Forelimb muscle (tissue), 1 donor: ENCODE data around the gene EIF4EBP3. TPM values are rescaled to one million over a fixed set of nuclear protein-coding genes. Genes with fewer than 3 reads are reported as not detected.

ENCODE experiments used
- DNase-seq: peaks from one replicate; pipeline ENCODE4 v3.0.0-alpha.2; 2013; ENCODE audit warnings: low read depth
- polyA plus RNA-seq: library from polyadenylated mRNA; unstranded; fragments of 120-200 nt; gene quantifications from one replicate; pipeline ENCODE4 v1.2.1, GENCODE V29; 2013; ENCODE audit not compliant: insufficient read length

The EIF4EBP3 gene
- polyA plus RNA-seq, 1 donor = 8.8 TPM

- DNase-seq = peak; percentile 40
Measured at GRCh38 chr5:140557136-140557805, 9.8 kb downstream of the EIF4EBP3 start, which contains the start of gene SRA1. TSS of gene SRA1 (minus strand) at chr5:140557473. CDS start at chr5:140557452, 21 bp downstream.

GRCh38 chr5:140557965-140558364 lies 10.5 kb downstream of the EIF4EBP3 start:
- DNase-seq = no peak

GRCh38 chr5:140558542-140558941 lies 11.1 kb downstream of the EIF4EBP3 start:
- DNase-seq = no peak

GRCh38 chr5:140560227-140560626 lies 12.8 kb downstream of the EIF4EBP3 start:
- no peak for DNase-seq

GRCh38 chr5:140561753-140562523 lies 14.5 kb downstream of the EIF4EBP3 start:
- DNase-seq = no peak

GRCh38 chr5:140563596-140563995 lies 16.1 kb downstream of the EIF4EBP3 start:
- DNase-seq = no peak

DNA sequence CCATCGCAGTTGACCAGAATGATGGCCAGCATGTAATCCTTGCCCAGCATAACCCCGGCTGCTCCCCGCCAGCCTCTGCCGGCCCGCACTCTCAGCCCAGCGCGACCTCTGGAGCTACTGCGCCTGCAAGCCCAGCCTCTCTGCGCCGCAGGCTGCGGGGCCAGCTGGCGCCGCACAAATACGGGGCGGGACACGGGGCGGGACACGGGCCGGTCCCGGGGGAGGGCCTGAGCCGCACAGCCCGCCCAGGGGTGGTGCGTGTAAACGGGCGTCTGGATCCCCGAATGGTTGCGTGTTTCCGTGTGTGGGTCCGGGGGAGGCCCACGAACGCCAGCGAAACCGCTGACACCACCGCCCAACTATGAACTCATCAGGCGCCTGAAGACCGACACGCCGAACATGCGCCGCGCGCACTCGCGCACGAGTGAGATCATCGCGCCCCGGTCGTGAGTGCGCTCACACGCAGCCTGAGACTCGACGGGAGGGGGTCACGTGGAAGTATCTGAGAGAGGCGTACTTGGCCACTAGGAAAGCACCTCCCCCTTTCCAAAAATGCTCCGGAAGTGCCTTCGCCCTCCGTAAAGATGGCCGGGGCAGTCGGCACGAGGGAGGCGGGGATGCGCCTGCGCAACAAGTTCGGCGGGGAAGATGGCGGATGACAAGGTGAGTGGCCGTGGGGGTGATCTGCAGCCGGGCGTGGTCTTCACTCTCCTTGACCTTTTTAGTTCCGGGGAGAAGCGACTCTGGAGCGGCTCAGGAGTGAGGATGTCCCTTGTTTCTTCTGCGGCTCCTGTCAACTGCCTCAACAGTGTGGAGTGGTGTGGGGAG lies 16.9 kb downstream of the EIF4EBP3 start, which contains the start of the genes APBB3 and SLC35A4:
TSS of gene APBB3 (minus strand) at position 403 of the 828 bp plus-strand sequence. CDS start at position 50, 353 bp downstream.
TSS of gene SLC35A4 (plus strand) at position 633 of the 828 bp plus-strand sequence. CDS start 2,342 bp downstream, outside the sequence.
- peak; percentile 97 for DNase-seq

GRCh38 chr5:140565024-140565779 lies 17.7 kb downstream of the EIF4EBP3 start:
- DNase-seq = no peak

DNA sequence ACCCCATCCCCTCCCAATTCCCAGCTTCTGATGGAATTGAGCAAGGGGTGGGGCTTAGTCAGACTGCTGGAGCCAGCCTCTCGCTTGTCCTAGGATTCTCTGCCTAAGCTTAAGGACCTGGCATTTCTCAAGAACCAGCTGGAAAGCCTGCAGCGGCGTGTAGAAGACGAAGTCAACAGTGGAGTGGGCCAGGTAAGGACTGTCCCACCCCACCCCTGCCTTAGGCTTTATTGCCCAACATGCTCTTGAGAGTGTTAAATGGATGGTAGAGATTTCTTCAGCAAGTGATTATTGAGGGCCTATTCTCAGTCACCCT lies 18.3 kb downstream of the EIF4EBP3 start:
- DNase-seq = no peak

GRCh38 chr5:140566665-140567064 lies 19.2 kb downstream of the EIF4EBP3 start:
- no peak for DNase-seq

DNA sequence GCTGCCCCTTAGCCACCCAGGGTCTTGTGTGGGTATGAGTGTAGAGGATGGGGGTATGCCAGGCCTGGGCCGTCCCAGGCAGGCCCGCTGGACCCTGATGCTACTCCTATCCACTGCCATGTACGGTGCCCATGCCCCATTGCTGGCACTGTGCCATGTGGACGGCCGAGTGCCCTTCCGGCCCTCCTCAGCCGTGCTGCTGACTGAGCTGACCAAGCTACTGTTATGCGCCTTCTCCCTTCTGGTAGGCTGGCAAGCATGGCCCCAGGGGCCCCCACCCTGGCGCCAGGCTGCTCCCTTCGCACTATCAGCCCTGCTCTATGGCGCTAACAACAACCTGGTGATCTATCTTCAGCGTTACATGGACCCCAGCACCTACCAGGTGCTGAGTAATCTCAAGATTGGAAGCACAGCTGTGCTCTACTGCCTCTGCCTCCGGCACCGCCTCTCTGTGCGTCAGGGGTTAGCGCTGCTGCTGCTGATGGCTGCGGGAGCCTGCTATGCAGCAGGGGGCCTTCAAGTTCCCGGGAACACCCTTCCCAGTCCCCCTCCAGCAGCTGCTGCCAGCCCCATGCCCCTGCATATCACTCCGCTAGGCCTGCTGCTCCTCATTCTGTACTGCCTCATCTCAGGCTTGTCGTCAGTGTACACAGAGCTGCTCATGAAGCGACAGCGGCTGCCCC lies 19.8 kb downstream of the EIF4EBP3 start:
- DNase-seq = no peak

GRCh38 chr5:140567871-140568270 lies 20.4 kb downstream of the EIF4EBP3 start:
- DNase-seq = no peak

- no peak for DNase-seq
Measured at GRCh38 chr5:140568443-140569063, 21.1 kb downstream of the EIF4EBP3 start.

- DNase-seq = no peak
Measured at GRCh38 chr5:140569197-140569596, 21.7 kb downstream of the EIF4EBP3 start.

- DNase-seq = no peak
Measured at GRCh38 chr5:140570058-140570457, 22.6 kb downstream of the EIF4EBP3 start.

DNA sequence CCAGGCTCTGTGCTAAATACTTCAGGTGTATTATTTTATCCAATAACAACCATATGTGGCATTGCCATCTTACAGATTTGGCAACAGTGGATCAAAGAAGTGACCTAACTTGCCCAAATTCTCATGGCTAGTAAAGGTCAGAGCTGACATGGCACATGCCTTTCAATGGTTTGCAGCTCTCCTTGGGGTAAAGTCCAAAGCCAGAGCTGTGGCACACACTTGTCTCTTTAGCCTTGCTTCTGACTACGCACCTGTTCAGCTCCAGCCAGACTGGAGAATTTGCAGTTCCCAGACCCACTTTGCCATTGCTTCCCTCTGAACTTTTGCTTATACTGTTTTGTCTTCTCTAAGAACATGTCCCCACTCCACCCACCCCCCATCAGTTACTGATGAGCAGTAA lies 23.0 kb downstream of the EIF4EBP3 start:
- no peak for DNase-seq

- no peak for DNase-seq
Measured at GRCh38 chr5:140571105-140571504, 23.6 kb downstream of the EIF4EBP3 start.

GRCh38 chr5:140573683-140574082 lies 26.2 kb downstream of the EIF4EBP3 start:
- DNase-seq = no peak

DNA sequence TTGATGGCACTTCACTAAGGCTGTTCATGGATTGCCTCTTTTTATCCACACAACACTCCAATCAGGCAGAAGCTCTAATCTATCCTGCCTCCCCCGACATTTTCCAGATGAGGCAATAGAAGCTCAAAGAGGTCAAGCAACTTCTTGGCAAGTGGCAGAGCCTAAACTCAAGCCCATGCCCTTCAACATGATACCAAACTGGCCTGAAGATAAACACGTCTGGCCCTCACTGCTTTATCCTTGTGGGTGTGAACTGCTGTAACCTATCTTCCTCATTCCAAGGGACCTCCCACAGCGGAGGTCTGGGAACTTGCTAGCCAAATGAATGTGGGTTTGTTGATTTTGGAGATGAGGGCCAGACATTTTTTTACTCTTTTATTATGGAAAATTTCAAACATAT lies 26.7 kb downstream of the EIF4EBP3 start:
- DNase-seq = no peak

DNA sequence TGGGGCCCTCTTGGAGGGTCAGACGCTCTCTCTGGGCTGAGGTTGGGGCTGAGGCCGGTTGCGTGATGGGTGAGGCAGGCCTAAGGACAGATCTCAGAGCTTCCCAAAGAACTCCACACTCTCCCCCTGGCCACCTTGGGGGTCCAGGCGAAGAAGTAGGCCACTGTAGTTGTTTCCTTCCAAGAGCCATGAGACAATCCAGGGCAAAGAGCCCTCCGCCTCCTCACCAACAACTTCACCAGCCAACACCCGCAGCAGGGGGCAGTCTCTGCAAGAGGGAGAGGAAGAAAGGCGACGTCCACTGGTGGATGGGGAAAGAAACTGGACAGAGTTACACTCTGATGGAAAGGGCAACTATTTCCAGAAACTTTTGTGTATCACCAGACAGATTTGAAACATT lies 27.8 kb downstream of the EIF4EBP3 start:
- DNase-seq = no peak
